ENCODE data around the gene IWS1. TPM values are rescaled to one million over a fixed set of nuclear protein-coding genes. Genes with fewer than 3 reads are reported as not detected.
"Not testable (repeated sequence)": the region's sequence is repeated elsewhere in the genome, so short reads cannot be mapped to it uniquely, and the experiment has no call there.

Gene IWS1
- total RNA-seq, 1 donor from 2014 or later: 71.7 TPM

GRCh38 chr2:127561371-127561770 lies 35.1 kb upstream of the IWS1 start:
- DNase-seq (ENCODE audit: low read depth): no peak

- no peak for DNase-seq (ENCODE audit: low read depth)
Measured at GRCh38 chr2:127560931-127561280, 34.6 kb upstream of the IWS1 start.

GRCh38 chr2:127560201-127560930 lies 34.1 kb upstream of the IWS1 start:
- DNase-seq (ENCODE audit: low read depth): peak; percentile 65

GRCh38 chr2:127559454-127559853 lies 33.2 kb upstream of the IWS1 start:
- no peak for DNase-seq (ENCODE audit: low read depth)

GRCh38 chr2:127558911-127559310 lies 32.6 kb upstream of the IWS1 start:
- DNase-seq (ENCODE audit: low read depth): no peak

- no peak for DNase-seq (ENCODE audit: low read depth)
Measured at GRCh38 chr2:127552846-127553245, 26.6 kb upstream of the IWS1 start.

- DNase-seq (ENCODE audit: low read depth): no peak
Measured at GRCh38 chr2:127552336-127552735, 26.0 kb upstream of the IWS1 start.

- DNase-seq (ENCODE audit: low read depth): no peak
Measured at GRCh38 chr2:127551221-127551930, 25.1 kb upstream of the IWS1 start.

GRCh38 chr2:127546797-127547196 lies 20.5 kb upstream of the IWS1 start:
- DNase-seq (ENCODE audit: low read depth): no peak

- no peak for DNase-seq (ENCODE audit: low read depth)
Measured at GRCh38 chr2:127545796-127546195, 19.5 kb upstream of the IWS1 start.

- DNase-seq (ENCODE audit: low read depth): no peak
Measured at GRCh38 chr2:127545189-127545588, 18.9 kb upstream of the IWS1 start.

- not testable (repeated sequence) for DNase-seq (ENCODE audit: low read depth)
Measured at GRCh38 chr2:127543013-127543501, 16.8 kb upstream of the IWS1 start.

GRCh38 chr2:127542231-127542630 lies 15.9 kb upstream of the IWS1 start:
- no peak for DNase-seq (ENCODE audit: low read depth)

- DNase-seq (ENCODE audit: low read depth): no peak
Measured at GRCh38 chr2:127541809-127542208, 15.5 kb upstream of the IWS1 start.

- DNase-seq (ENCODE audit: low read depth): no peak
Measured at GRCh38 chr2:127537644-127538043, 11.4 kb upstream of the IWS1 start.

- no peak for DNase-seq (ENCODE audit: low read depth)
Measured at GRCh38 chr2:127536707-127537541, 10.6 kb upstream of the IWS1 start.

- no peak for DNase-seq (ENCODE audit: low read depth)
Measured at GRCh38 chr2:127535918-127536317, 9.6 kb upstream of the IWS1 start.

GRCh38 chr2:127535422-127535901 lies 9.2 kb upstream of the IWS1 start, which contains the start of gene MYO7B:
TSS of gene MYO7B (plus strand) at chr2:127535683. CDS start at chr2:127559723, 24,040 bp downstream.
- no peak for DNase-seq (ENCODE audit: low read depth)

- DNase-seq (ENCODE audit: low read depth): no peak
Measured at GRCh38 chr2:127532296-127532695, 6.0 kb upstream of the IWS1 start.

GRCh38 chr2:127531221-127531648 lies 4.9 kb upstream of the IWS1 start:
- no peak for DNase-seq (ENCODE audit: low read depth)
